Activated CD4-positive, alpha-beta memory T cell treated with anti-CD3 and anti-CD28 coated beads, Interleukin-2, amount 10 ng/mL, durations not matched to agents 7 days and 5 days (primary cell): ENCODE measurements around the gene CRPPA. TPM values are rescaled to one million over a fixed set of nuclear protein-coding genes. Genes with fewer than 3 reads are reported as not detected.
"Not testable (repeated sequence)": the region's sequence is repeated elsewhere in the genome, so short reads cannot be mapped to it uniquely, and the experiment has no call there.

ENCODE experiments used
- CTCF ChIA-PET: fragments of 350-600 bp; sonication (Branson Sonifier 250); formaldehyde crosslinking; loops from one replicate; lab custom pipeline; 2021; ENCODE audit warnings: antibody characterized with exemption, inconsistent platforms; lab: Charles Lee
- POLR2A ChIA-PET: fragments of 350-600 bp; sonication (Branson Sonifier 250); formaldehyde crosslinking; loops from one replicate; lab custom pipeline; 2021; ENCODE audit warnings: antibody characterized with exemption; lab: Charles Lee
- DNase-seq: peaks from one replicate; pipeline ENCODE4 v3.0.0-alpha.2; 2020
- H3K27ac Mint-ChIP-seq: one replicate; pipeline ENCODE4 v1.8.0; 2021; ENCODE audit warnings: mild to moderate bottlenecking, mixed read lengths
- H3K27me3 Mint-ChIP-seq: one replicate; pipeline ENCODE4 v1.8.0; 2021; ENCODE audit warnings: mixed read lengths
- H3K36me3 Mint-ChIP-seq: one replicate; pipeline ENCODE4 v1.8.0; 2021; ENCODE audit warnings: low read depth, mixed read lengths
- H3K4me1 Mint-ChIP-seq: one replicate; pipeline ENCODE4 v1.8.0; 2021; ENCODE audit warnings: mixed read lengths
- H3K4me3 Mint-ChIP-seq: one replicate; pipeline ENCODE4 v1.8.0; 2021; ENCODE audit warnings: mild to moderate bottlenecking, mixed read lengths
- H3K9me3 Mint-ChIP-seq: one replicate; pipeline ENCODE4 v1.8.0; 2021; ENCODE audit warnings: mixed read lengths
- total RNA-seq, 2 experiments: library from RNA; stranded (reverse); gene quantifications; one replicate each; pipeline ENCODE4 v1.2.3, GENCODE V29; 2021

The CRPPA gene
- total RNA-seq: under 1 TPM; 0.30 to 0.68 TPM

GRCh38 chr7:16421333-16422102 is at the start of gene CRPPA:
Gene CRPPA, minus strand, starts transcription at chr7:16421538. Its CDS starts 216 bp downstream, at chr7:16421322.
- DNase-seq: peak; percentile 42
- Mint-ChIP-seq H3K4me1 (peaks cover 26% of the 10 kb centered on the region), H3K9me3 (peaks cover 3% of the 10 kb centered on the region), H3K4me3 (peak within 1 kb of the TSS; percentile 77), H3K27me3 (no peaks in the 10 kb centered on the region), H3K27ac (peak within 1 kb of the TSS; percentile 92), H3K36me3 (peaks cover 8% of the 10 kb centered on the region)
- ChIA-PET POLR2A (interaction anchor here (0.7 to 2.6 kb wide), 14 partner anchors 10 to 878 kb away, joined by 3 to 24 read pairs (median 4); partner anchors contain the start of genes ANKMY2 and BZW2), CTCF (interaction anchor here (1.2 to 3.9 kb wide), 5 partner anchors 10 to 343 kb away, joined by 3 to 27 read pairs (median 5); no protein-coding TSS in a partner anchor)

DNA sequence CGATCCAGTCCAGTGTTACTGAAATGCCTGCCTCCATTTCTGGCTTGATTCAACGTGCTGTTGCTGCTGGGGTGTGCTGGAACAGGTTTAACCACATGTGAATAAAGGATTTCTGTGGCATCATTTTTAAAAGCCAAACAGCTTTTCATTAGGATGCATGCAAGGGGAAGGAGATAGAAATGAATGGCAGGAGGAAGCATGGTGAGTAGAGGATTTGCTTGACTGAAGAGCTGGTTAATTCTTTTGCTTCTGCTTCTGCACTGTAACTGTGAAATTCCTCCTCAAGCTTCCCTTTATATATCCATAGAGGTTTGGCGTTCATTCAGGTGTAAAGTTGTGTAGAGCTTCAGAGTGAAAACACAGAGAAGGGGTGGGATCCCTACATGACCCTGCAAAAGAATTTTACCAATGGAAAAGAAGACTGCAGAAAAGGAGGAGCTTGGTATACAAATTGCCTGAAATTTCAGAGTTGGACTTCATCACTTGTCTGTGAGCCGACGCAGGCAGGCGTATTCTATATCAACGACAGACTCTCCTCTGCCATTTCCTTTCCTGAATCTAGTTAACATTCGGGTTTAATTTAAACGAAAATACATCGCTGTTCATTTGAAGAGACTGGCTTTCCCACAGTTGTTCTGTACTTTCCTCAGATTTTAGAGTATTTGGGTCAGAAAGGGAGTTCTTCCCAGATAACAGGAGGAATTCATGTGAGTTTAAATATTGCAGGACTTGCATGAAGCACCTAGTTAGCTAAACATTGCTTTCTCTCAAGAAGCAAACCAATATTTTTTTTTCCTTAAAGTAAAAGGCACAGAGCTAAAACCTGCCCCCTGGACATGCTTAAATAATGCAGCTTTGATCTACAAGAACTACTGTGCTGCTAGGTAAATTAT is 44.4 kb upstream of the CRPPA start, which contains the start of gene SOSTDC1:
Gene SOSTDC1, minus strand, starts transcription at position 270 of the 893 bp plus-strand sequence. Its CDS starts 70 bp downstream, at position 200.
- H3K4me1 Mint-ChIP-seq: no peaks in the 10 kb centered on the region
- H3K4me3 Mint-ChIP-seq: no peak within 1 kb of the TSS
- DNase-seq: no peak
- no peaks in the 10 kb centered on the region for H3K9me3 Mint-ChIP-seq
- peaks cover 7% of the 10 kb centered on the region for H3K27me3 Mint-ChIP-seq
- H3K27ac Mint-ChIP-seq: no peak within 1 kb of the TSS
- H3K36me3 Mint-ChIP-seq: no peaks in the 10 kb centered on the region
- CTCF ChIA-PET: interaction anchor here (1.3 kb wide), 1 partner anchor 99 kb away, joined by 3 read pairs; no protein-coding TSS in a partner anchor
- POLR2A ChIA-PET: no interaction called here

GRCh38 chr7:16463949-16464715 is 42.8 kb upstream of the CRPPA start:
- Mint-ChIP-seq H3K36me3 (no peaks in the 10 kb centered on the region), H3K4me3 (no peak overlapping the region), H3K27ac (no peak overlapping the region), H3K4me1 (no peaks in the 10 kb centered on the region), H3K9me3 (no peaks in the 10 kb centered on the region), H3K27me3 (peaks cover 7% of the 10 kb centered on the region)
- POLR2A ChIA-PET: no interaction called here
- no peak for DNase-seq
- CTCF ChIA-PET: no interaction called here

DNA sequence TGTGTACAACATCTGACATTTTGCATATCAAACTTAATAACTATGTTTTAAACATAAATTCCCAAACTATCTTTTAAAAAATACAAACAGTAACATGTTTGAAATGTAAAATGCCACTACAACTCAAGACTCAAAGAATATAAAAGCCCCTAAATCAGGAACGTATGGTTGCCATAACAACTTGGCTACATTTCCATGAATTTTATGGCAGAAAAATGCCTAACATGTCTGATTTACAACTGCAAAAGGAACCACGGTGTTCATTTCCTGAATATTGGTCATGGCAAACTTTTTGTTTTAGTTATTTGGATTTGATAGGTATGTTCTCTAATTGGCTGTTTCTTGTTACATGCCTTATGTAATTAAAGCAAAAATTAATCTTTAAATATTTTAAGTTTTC is 42.2 kb upstream of the CRPPA start:
- CTCF ChIA-PET: no interaction called here
- Mint-ChIP-seq H3K27ac (no peak overlapping the region), H3K27me3 (peaks cover 7% of the 10 kb centered on the region), H3K4me1 (no peaks in the 10 kb centered on the region), H3K36me3 (no peaks in the 10 kb centered on the region), H3K9me3 (no peaks in the 10 kb centered on the region), H3K4me3 (no peak overlapping the region)
- no peak for DNase-seq
- POLR2A ChIA-PET: no interaction called here

DNA sequence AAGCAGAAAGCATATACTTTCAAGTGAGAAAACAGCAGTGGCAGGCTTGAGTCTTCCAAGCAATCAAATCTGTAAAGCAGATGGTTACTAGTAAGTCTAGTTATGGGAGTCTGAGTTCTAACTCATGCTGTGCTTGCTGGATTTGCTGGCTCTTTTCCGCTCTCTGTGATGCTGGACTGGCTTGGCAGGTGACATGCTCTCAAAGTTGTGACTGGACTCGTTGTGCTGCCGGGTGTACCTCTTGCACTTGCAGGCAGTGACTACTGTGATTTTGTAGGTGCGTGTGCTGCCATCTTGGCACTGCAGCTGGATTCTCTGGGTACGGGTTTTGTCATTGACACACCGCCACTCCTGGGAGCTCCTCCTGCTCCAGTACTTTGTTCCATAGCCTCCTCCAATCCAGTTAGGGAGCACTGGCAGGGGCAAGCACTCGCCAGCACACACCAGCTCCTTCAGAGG is 41.1 kb upstream of the CRPPA start:
- POLR2A ChIA-PET: no interaction called here

GRCh38 chr7:16460789-16461493 is 39.6 kb upstream of the CRPPA start:
- H3K9me3 Mint-ChIP-seq: no peaks in the 10 kb centered on the region
- CTCF ChIA-PET: no interaction called here
- H3K4me1 Mint-ChIP-seq: no peaks in the 10 kb centered on the region

More for the DNA sequence above, 41.1 kb upstream of the CRPPA start:
- Mint-ChIP-seq H3K4me3 (no peak overlapping the region), H3K9me3 (no peaks in the 10 kb centered on the region), H3K4me1 (no peaks in the 10 kb centered on the region), H3K36me3 (no peaks in the 10 kb centered on the region), H3K27me3 (peaks cover 7% of the 10 kb centered on the region), H3K27ac (no peak overlapping the region)
- CTCF ChIA-PET: no interaction called here
- no peak for DNase-seq

DNA sequence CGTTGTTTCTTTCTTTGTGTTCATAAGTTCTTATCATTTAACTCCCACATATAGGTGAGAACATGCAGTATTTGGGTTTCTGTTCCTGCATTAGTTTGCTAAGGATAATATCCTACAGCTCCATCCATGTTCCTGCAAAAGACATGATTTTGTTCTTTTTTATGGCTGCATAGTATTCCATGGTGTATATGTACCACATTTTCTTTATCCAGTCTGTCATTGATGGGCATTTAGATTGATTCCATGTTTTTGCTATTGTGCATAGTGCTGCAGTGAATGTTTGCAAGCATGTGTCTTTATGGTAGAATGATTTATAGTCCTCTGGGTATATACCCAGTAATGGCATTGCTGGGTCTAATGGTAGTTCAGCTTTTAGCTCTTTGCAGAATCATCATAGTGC is 35.0 kb upstream of the CRPPA start:
- H3K4me1 Mint-ChIP-seq, H3K27me3 Mint-ChIP-seq, H3K9me3 Mint-ChIP-seq, CTCF ChIA-PET, H3K36me3 Mint-ChIP-seq, H3K27ac Mint-ChIP-seq, H3K4me3 Mint-ChIP-seq, DNase-seq, POLR2A ChIA-PET: not testable (repeated sequence)

More at GRCh38 chr7:16460789-16461493, 39.6 kb upstream of the CRPPA start:
- peaks cover 4% of the 10 kb centered on the region for H3K27me3 Mint-ChIP-seq
- no peak overlapping the region for H3K27ac Mint-ChIP-seq
- no peak overlapping the region for H3K4me3 Mint-ChIP-seq
- POLR2A ChIA-PET: interaction anchor here (0.9 kb wide), 1 partner anchor 40 kb away, joined by 3 read pairs; no protein-coding TSS in a partner anchor
- no peak for DNase-seq
- no peaks in the 10 kb centered on the region for H3K36me3 Mint-ChIP-seq

DNA sequence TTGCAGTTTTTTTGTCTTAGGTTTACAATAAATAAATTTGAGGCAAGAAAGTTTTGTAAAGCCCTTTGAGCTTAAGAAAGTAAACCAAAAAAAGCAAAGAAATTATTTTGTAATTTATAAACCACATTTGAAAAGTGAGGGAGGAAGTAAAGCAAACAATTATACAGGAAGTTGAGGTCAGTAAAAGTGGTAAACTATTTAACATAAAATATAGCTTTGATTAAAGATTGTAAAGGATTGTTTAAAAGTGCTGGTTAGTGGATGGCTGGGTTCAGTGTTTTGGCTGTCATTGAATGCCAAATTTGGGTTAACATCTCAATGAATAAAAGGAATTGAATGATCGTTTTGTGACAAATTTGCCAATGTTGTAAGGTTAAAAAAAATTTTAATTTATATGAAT is 34.3 kb upstream of the CRPPA start:
- CTCF ChIA-PET: no interaction called here
- DNase-seq: no peak
- no peak overlapping the region for H3K4me3 Mint-ChIP-seq

GRCh38 chr7:16450366-16450765 is 29.0 kb upstream of the CRPPA start:
- Mint-ChIP-seq H3K4me1 (no peaks in the 10 kb centered on the region), H3K4me3 (no peak overlapping the region), H3K36me3 (no peaks in the 10 kb centered on the region), H3K27me3 (no peaks in the 10 kb centered on the region), H3K9me3 (no peaks in the 10 kb centered on the region), H3K27ac (no peak overlapping the region)
- ChIA-PET POLR2A (no interaction called here), CTCF (no interaction called here)
- no peak for DNase-seq

More for the DNA sequence above, 34.3 kb upstream of the CRPPA start:
- Mint-ChIP-seq H3K27ac (no peak overlapping the region), H3K4me1 (no peaks in the 10 kb centered on the region), H3K36me3 (no peaks in the 10 kb centered on the region), H3K9me3 (no peaks in the 10 kb centered on the region), H3K27me3 (no peaks in the 10 kb centered on the region)
- POLR2A ChIA-PET: no interaction called here

DNA sequence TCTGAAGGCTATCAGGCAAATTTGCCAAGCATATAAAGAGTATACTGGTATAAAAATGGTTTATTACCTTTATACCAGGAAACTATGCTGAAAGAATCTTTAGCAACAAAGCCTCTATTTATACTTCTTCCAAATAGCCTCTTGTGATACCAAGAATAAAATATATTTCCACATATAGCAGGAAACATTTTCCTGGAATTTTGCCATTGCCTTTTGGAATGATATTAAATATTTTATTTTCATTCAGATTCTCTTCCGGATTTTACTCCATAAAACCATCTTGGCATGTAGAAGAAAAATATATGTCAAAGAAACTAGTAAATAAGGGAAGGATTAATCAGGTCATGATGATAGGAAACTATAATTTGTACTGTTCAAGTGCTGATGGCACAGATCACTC is 26.5 kb upstream of the CRPPA start:
- Mint-ChIP-seq H3K27me3 (no peaks in the 10 kb centered on the region), H3K27ac (no peak overlapping the region), H3K9me3 (no peaks in the 10 kb centered on the region), H3K36me3 (no peaks in the 10 kb centered on the region), H3K4me3 (no peak overlapping the region), H3K4me1 (no peaks in the 10 kb centered on the region)
- DNase-seq: no peak
- CTCF ChIA-PET: no interaction called here
- POLR2A ChIA-PET: no interaction called here

GRCh38 chr7:16446508-16446907 is 25.2 kb upstream of the CRPPA start:
- H3K27ac Mint-ChIP-seq: no peak overlapping the region
- H3K36me3 Mint-ChIP-seq: no peaks in the 10 kb centered on the region
- CTCF ChIA-PET: no interaction called here
- H3K4me1 Mint-ChIP-seq: no peaks in the 10 kb centered on the region
- DNase-seq: no peak
- H3K4me3 Mint-ChIP-seq: no peak overlapping the region
- no peaks in the 10 kb centered on the region for H3K27me3 Mint-ChIP-seq
- POLR2A ChIA-PET: no interaction called here
- no peaks in the 10 kb centered on the region for H3K9me3 Mint-ChIP-seq

- H3K9me3 Mint-ChIP-seq, H3K27ac Mint-ChIP-seq, H3K4me1 Mint-ChIP-seq, H3K36me3 Mint-ChIP-seq, POLR2A ChIA-PET, DNase-seq, CTCF ChIA-PET, H3K4me3 Mint-ChIP-seq, H3K27me3 Mint-ChIP-seq: not testable (repeated sequence)
Measured at GRCh38 chr7:16443871-16444270, 22.5 kb upstream of the CRPPA start.
